ENCODE data around the gene B3GALT6.

- TF ChIP-seq CTCF (IDR thresholded peaks at IDR 0.05; ENCODE audit: low read length) = no peak
- TF ChIP-seq EZH2 (optimal IDR thresholded peaks at IDR 0.05; ENCODE audit: low read depth, low read length) = no peak
Observed at GRCh38 chr1:1204998-1205768, 26.9 kb upstream of the B3GALT6 start.
